ENCODE results near the gene RBMS1. TPM values are rescaled to one million over a fixed set of nuclear protein-coding genes. Genes with fewer than 3 reads are reported as not detected.
A peak's percentile ranks its signal among the peaks of the same experiment; 100 is the strongest.

Gene RBMS1
- total RNA-seq, 1 donor from 2014 or later = 92.6 TPM

GRCh38 chr2:160408173-160408958 lies 85.2 kb downstream of the RBMS1 start:
- no peak for DNase-seq

GRCh38 chr2:160407393-160408172 lies 86.0 kb downstream of the RBMS1 start:
- DNase-seq = peak; percentile 80

- peak; percentile 83 for DNase-seq
Measured at GRCh38 chr2:160406591-160407392, 86.8 kb downstream of the RBMS1 start.

GRCh38 chr2:160405077-160405867 lies 88.3 kb downstream of the RBMS1 start:
- DNase-seq = no peak

GRCh38 chr2:160402997-160403979 lies 90.3 kb downstream of the RBMS1 start:
- DNase-seq = no peak

- DNase-seq = peak; percentile 58
Measured at GRCh38 chr2:160402501-160402900, 91.1 kb downstream of the RBMS1 start.

- DNase-seq = no peak
Measured at GRCh38 chr2:160401895-160402294, 91.7 kb downstream of the RBMS1 start.

GRCh38 chr2:160399880-160400279 lies 93.7 kb downstream of the RBMS1 start:
- no peak for DNase-seq

GRCh38 chr2:160397530-160397865 lies 96.1 kb downstream of the RBMS1 start:
- DNase-seq = no peak

- DNase-seq = no peak
Measured at GRCh38 chr2:160394153-160394552, 99.5 kb downstream of the RBMS1 start.

GRCh38 chr2:160392201-160392600 lies 101.4 kb downstream of the RBMS1 start:
- DNase-seq = no peak

GRCh38 chr2:160390544-160391455 lies 102.8 kb downstream of the RBMS1 start:
- DNase-seq = no peak

GRCh38 chr2:160389875-160390274 lies 103.7 kb downstream of the RBMS1 start:
- DNase-seq = no peak

- DNase-seq = no peak
Measured at GRCh38 chr2:160388464-160389263, 104.9 kb downstream of the RBMS1 start.

- peak; percentile 91 for DNase-seq
Measured at GRCh38 chr2:160387558-160388262, 105.9 kb downstream of the RBMS1 start.

- no peak for DNase-seq
Measured at GRCh38 chr2:160384791-160385190, 108.8 kb downstream of the RBMS1 start.

GRCh38 chr2:160381425-160381951 lies 112.1 kb downstream of the RBMS1 start:
- no peak for DNase-seq

GRCh38 chr2:160380611-160381010 lies 113.0 kb downstream of the RBMS1 start:
- DNase-seq = no peak
